PC-3 (cell line): ENCODE results near the gene INS.

Experiments used
- CTCF ChIP-seq: fragments of 300-600 bp; sonication (generic); conservative IDR thresholded peaks from 2 replicates; pipeline ENCODE4 v1.5.1; 2017; ENCODE audit warnings: antibody characterized with exemption, low read depth, mild to moderate bottlenecking, low read length
- EZH2phosphoT487 ChIP-seq: fragments of 300-600 bp; sonication (generic); IDR thresholded peaks from 2 replicates; pipeline ENCODE4 v1.6.1; 2018; ENCODE audit warnings: mild to moderate bottlenecking, antibody characterized with exemption, low read length, borderline replicate concordance

GRCh38 chr11:2114430-2115241 is 46.4 kb downstream of the INS start:
- no peak for TF ChIP-seq CTCF
- no peak for TF ChIP-seq EZH2phosphoT487
